Sigmoid colon (tissue), 4 donors: Measurements from ENCODE around the gene SEC14L1.

Experiments
- CTCF ChIP-seq, 4 experiments: fragments of 450-650 bp in 3 of 4; fragments of 200-600 bp in 1 of 4; IDR thresholded peaks; one replicate each; pipeline ENCODE4 v1.5.1; 2016 to 2019; ENCODE audit warnings: antibody characterized with exemption in 4 of 4, mild to moderate bottlenecking in 3 of 4, moderate library complexity in 2 of 4
- EP300 ChIP-seq, 4 donors: sonication (generic); formaldehyde crosslinking; IDR thresholded peaks; one replicate each; pipeline ENCODE4 v1.6.1; 2017; ENCODE audit warnings: antibody characterized with exemption in 4 of 4
- POLR2A ChIP-seq, 2 donors: fragments of 450-650 bp; IDR thresholded peaks; one replicate each; pipeline ENCODE4 v1.6.1; 2016; ENCODE audit warnings: antibody characterized with exemption in 2 of 2, mild to moderate bottlenecking in 2 of 2, moderate library complexity in 2 of 2
- POLR2AphosphoS5 ChIP-seq, 4 donors: sonication (generic); formaldehyde crosslinking; IDR thresholded peaks; one replicate each; pipeline ENCODE4 v1.6.1; 2017; ENCODE audit warnings: antibody characterized with exemption in 4 of 4

GRCh38 chr17:77105706-77106105, 35.1 kb upstream of the SEC14L1 start:
- TF ChIP-seq CTCF (IDR thresholded peaks at IDR 0.05) = no peak
- TF ChIP-seq POLR2AphosphoS5 (IDR thresholded peaks at IDR 0.05) = no peak
- TF ChIP-seq POLR2A (IDR thresholded peaks at IDR 0.05) = no peak
- TF ChIP-seq EP300 (IDR thresholded peaks at IDR 0.05) = no peak
